GM20431 (cell line): ENCODE measurements around the gene RPS19.
"Not testable (repeated sequence)": the region's sequence is repeated elsewhere in the genome, so short reads cannot be mapped to it uniquely, and the experiment has no call there.

Source experiments
- in situ Hi-C: fragments of 300-500 bp; cut with MseI, MboI; formaldehyde crosslinking; loops from one replicate; pipeline ENCODE4 v1.15.0; 2020; ENCODE audit warnings: low sequenced_read_pairs; ENCODE audit not compliant: unreplicated experiment

Gene RPS19

GRCh38 chr19:41853768-41854167 is 6.3 kb upstream of the RPS19 start:
- in situ Hi-C loops = no loop called here

DNA sequence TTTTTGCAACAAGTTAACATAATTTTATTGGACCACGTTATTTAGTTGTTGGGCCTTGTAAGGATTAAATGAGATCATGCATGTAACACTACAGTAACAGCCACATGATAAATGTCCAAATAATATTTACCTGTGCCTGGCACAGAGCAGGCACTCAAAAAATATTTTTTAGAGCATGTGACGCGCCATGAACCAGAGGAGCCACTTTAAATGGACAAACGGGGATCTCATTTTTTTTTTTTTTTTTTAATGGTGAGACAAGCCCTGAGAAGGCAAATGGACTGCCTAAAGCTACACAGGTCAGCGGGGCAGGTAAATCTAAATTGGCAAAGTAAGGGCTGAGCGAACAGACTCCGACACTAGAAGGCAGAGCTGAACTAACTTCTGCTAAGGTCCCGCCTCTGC is 840 bp upstream of the RPS19 start:
- in situ Hi-C loops = no loop called here

DNA sequence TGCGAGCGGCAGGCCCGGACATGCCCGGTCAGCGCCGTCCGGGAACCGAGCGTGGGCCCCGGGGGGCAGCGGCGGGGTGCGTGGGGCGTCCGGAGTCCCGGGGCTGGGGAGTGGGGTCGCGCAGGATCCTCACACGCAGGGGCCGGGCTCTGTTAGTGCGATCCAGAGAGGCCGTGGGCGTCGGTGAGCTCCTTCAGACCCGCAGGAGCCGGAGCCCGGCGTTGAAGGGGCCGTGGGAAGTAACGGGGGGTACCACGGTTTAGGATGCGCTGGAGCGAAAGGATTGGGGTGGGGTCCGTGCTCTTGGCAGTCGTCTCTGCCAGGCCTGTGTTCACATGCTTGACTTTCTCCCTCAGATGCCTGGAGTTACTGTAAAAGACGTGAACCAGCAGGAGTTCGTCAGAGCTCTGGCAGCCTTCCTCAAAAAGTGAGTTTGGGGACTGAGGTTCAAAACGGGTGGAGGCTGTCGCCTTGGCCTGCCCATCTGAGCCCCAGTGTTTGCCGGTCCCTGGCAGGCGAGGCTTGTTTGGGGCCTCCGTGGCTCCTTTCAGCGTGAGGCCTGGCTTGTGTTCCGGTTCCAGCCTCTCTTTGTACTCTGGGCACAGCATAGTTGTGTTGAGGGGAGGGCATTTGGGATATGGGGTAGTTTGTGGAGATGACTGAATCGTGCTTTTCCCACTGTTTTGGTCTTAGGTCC is 512 bp downstream of the RPS19 start:
- in situ Hi-C loops = no loop called here

DNA sequence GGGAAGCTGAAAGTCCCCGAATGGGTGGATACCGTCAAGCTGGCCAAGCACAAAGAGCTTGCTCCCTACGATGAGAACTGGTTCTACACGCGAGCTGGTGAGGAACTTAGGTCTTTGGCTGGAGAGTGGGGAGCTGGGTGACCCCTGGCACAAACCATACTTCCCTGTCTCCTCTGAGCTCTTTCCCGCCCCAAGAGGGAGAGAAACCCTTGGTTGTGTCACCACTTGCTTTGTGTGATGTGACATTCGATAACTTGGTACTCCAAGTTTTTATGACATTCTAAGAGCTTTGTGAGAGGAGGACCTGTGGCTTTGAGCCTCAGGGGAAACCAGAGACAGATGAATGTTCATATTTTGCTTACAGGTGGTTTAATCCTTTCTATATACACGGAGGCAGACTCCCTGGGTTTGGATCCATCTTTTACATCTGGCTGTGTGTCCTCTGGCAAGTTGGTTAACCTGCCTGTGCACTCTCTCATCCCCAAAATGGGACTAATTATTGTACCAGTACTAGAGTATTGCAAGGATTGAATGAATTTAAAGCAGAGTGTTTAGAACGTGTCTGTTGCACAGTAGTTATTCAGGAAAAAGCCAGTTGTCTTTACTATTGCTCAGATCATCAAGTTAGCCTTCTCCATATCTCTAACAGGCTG is 1.2 kb downstream of the RPS19 start:
- in situ Hi-C loops = no loop called here

GRCh38 chr19:41861846-41862245 is 1.8 kb downstream of the RPS19 start:
- in situ Hi-C loops = no loop called here

- in situ Hi-C loops = no loop called here
Measured at GRCh38 chr19:41862445-41862986, 2.5 kb downstream of the RPS19 start.

DNA sequence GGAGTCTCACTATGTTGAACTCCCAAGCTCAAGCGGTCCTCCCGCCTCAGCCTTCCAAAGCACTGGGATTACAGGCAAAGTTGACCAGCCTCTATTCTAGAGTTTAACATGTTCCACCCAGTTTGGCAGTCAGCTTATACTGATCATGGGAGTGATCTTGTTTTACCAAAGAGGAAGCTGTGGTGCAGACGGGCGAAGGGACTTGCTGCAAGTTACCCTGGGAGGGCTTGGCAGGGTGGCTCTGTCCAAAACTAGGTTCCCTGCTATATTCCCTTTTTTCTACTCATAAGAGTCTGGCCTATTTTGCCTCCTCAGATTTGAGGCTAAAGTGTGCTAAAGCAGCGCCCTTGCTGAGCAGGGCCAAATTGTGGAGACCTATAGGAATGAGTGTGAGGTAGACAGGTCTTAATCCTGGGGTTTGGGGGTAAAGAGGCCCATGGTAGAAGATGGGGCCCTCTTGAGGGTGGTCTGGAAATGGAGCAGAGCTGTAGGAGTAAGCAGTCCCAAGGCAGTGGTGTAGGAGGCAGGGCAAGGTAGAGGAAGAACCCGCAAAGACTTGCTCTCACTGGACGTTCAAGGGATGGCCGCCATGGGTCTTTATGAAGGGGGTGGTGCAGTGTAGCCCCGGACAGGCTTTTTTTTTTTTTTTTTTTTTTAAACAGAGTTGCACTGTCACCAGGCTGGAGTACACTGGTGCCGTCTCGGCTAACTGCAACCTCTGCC is 3.3 kb downstream of the RPS19 start:
- in situ Hi-C loops = no loop called here

DNA sequence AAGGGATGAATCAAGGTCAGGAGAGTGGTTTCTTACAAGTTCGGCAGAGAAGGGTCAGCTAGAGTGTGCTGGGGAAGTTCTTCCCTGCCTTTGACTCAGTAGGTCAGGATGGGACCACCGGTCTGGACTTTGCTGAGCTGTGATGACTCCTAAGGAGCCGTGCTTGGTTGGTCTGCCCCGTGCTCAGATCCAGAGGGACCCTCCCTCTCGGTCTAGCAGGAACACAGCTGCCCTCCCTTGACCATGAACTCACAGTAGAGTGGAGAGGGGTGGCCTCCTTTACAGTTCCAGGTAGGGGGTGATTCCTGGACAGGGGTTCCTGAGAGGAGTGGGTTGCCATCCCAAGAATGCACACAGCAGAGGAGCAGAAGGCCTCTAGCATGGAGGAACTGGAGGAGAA is 4.3 kb downstream of the RPS19 start:
- in situ Hi-C loops = no loop called here

GRCh38 chr19:41866284-41866683 is 6.2 kb downstream of the RPS19 start:
- in situ Hi-C loops = no loop called here

GRCh38 chr19:41868120-41868988 is 8.3 kb downstream of the RPS19 start:
- in situ Hi-C loops = no loop called here

GRCh38 chr19:41868989-41869300 is 8.9 kb downstream of the RPS19 start:
- in situ Hi-C loops = no loop called here

DNA sequence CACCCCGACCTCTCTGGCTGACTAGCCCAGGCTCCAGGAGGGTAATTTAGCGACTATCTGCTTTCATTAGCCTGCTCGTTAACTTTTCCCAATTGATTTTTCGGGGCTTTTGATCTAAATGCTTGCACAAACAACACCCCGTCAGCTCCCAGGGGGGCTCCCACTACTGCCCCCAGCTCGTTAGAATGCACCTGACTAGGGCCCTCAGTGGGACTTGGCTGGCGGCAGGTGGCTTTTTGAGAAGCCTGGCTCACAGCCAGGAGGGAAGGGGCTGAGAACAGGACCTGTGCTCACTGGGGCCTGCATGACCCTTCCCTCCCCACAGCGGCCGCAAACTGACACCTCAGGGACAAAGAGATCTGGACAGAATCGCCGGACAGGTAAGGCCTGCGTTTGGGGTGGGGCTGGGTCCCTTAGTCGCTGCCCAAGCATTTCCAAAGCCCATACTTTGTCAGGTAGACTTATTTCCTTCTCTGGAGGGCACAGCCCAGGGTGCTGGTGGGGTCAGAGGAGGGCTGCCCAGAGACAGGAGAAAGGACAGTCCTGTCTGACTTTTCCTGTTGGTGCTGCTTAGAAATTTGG is 9.4 kb downstream of the RPS19 start:
- in situ Hi-C loops = no loop called here

GRCh38 chr19:41870401-41870873 is 10.4 kb downstream of the RPS19 start:
- in situ Hi-C loops = no loop called here

- in situ Hi-C loops = no loop called here
Measured at GRCh38 chr19:41871573-41872383, 11.7 kb downstream of the RPS19 start.

- in situ Hi-C loops = no loop called here
Measured at GRCh38 chr19:41872384-41872774, 12.3 kb downstream of the RPS19 start.

- in situ Hi-C loops = no loop called here
Measured at GRCh38 chr19:41872775-41873647, 13.0 kb downstream of the RPS19 start.

DNA sequence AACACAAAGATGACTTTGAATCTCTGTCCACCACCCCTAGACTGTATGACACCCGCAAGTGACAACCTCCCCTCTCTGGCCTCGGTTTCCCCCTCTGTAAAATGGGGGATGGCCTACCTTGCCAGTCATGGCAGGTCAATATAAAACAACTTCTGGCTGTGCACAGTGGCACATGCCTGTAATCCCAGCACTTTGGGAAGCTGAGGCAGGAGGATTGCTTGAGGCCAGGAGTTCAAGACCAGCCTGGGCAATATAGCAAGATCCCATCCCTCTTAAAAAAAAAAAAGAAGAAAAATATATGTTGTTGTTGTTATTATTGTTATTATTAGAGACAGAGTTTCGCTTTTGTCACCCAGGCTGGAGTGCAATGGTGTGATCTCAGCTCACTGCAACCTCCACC is 15.9 kb downstream of the RPS19 start:
- in situ Hi-C loops = not testable (repeated sequence)
